Hematopoietic multipotent progenitor cell treated with erythropoietin and hydrocortisone succinate and interleukin-3 and kit ligand, for 8 days (in vitro differentiated cells): ENCODE measurements around the gene RPTOR.

Source experiments
- DNase-seq: peaks from one replicate; pipeline ENCODE4 v3.0.0-alpha.2; 2015

The RPTOR gene

DNA sequence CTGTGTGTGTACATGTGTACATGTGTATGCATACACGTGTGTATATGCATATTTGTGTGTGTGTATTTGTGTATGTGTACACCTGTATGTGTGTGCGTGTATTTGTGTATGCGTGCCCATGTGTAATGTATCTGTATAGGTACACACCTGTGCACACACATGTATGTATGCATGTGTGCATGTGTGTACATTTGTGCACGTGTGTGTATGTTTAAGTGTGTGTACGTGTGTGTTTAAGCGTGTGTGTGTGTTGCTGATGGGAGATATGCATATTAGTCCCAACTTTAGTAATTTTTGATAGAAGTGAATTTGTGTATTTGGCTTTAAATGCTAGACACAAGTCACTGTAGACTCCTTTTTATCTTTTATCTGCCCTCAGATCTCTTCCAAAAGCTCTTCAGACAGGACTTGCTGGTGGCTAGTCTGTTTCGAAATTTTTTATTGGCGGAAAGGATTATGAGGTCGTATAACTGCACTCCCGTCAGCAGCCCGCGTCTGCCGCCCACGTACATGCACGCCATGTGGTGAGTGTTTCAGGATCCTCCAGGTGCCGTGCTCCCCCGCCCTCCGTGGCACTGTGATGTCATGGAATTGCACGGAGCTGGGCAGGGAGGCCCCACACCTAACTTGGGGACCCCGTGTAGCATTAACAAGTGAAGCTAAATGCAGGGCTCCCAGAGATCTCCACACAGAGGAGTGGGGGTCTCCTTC, 278.2 kb downstream of the RPTOR start:
- DNase-seq, result no peak

DNA sequence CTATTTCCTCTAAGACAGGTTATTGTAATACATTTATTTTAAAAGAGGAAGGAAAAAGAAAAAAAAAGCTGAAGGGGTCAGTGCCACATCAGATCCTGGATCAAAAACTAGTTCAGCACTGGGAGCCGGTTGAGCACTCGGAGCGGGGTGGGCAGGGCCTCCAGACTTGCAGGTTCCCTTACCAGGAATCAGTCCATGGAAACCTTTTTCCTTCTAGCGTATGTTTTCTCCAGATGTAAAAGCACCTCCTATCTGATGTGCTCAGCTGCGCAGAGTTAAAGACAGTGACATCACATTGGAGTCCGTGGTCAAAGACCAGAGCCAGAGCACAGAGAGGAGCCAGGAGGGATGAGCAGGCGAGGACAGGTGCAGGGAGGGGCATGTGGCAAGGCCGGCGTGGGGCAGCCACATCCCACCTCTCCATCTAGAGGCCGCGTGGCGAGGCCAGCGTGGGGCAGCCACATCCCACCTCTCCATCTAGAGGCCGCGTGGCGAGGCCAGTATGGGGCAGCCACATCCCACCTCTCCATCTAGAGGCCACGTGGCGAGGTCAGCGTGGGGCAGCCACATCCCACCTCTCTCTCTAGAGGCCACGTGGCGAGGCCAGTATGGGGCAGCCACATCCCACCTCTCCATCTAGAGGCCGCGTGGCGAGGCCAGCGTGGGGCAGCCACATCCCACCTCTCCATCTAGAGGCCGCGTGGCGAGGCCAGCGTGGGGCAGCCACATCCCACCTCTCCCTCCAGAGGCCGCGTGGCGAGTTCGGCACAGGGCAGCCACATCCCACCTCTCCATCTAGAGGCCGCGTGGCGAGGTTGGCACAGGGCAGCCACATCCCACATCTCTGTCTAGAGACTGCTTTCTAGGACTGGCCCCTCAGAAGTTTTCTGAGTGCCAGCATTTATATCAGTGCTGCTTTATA, 280.2 kb downstream of the RPTOR start:
- DNase-seq, result no peak

DNA sequence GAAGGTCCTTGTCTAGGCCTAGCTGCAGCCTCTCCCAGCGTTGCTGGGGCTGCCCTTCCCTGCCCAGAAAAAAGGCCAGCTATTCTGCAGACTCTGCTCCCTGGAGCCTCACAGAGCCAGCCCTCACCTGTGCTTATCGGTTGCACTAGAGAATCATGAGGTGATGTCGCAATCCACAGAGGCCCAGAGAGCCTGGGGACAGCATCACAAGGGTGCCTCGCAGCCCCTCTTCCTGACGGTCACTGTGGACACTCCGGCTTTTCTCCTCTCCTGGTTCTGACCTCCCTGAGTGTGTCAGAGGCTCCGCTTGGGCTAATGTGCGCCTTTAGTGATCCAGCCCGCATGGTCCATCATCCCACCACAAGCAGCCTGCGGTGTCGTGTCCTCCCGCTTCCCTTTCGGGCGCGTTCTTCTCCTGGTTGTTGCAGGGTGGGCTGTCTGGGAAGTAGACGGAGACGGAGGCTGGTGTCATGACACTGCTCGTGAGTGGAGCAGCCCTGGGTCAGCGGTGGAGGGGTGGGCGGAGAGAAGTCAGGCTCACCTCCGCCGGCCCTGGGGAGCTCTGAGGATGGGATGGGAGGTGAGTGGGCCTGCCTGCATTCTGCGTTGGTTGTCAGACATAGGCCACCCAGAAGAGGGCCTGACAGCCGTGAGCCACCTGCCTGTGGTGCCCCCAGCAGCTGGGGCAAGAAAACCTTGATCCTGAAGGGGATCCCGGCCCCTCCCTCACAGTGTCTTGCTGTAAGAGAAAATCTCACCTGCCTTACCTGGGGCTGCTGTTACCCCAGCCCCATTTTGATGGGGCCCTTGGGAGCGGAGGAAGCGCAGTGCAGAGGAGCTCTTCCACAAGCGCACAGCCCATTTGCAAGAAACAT, 281.1 kb downstream of the RPTOR start:
- DNase-seq, result no peak

DNA sequence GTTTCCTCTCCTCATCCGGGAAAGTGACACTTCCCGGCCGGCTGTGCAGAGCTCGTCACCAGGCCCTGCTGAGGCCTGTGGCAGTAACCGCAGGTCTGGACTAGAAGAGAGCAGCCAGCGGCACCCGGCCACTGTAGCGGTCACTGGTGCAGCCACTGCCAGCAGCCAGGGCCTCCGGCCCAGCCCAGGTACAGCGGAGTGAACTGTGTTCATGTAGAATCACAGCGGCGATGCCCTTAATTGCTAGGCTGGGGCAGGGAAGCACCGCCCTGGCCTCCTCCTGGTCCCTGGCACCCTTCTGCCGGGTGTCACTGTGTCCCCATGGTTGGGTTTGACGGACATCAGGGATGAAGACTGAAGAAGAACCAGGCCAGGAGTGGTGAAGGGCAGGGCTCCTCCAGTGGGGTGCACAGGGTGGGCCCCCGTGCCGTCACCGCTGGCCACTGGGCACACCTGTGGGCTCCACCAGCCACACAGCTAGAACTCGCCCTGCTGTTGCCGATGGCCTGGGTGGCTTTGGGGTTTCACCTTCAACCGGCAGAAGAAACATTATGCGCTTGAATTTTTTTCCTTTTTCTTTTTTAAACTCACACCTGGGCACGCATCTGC, 281.8 kb downstream of the RPTOR start:
- no peak for DNase-seq

DNA sequence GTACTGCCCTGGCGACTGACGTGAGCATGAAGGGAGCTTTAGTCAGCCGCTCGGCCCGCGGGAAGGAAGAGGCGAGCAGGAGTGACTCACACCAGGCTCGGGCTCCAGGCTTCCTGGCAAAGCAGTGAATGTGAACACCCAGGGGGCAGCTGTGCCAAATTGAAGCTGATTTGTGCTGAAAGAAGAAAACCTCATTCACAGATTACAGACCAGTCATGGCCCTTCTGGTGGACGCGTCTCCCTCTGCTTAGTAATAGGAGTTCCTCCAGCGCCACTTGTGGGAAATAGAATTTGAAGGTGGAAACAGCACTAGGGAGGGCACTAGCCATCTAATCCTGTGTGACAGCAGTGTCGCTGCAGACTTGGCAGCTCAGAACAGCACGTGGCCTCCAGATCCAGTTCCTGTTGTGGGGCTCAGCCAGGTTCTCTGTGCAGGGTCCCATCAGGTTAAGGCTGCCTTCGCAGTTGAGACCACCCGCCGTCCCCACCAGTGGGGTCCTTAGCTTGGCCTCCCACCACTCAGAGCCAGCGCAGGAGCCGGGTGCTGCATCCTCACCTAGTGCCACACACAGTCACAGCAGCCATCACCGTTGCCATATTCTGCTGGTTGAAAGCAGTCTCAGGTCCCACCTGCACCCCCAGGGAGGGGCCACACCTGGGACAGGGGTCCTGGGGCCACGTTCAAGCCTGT, 282.5 kb downstream of the RPTOR start:
- no peak for DNase-seq

DNA sequence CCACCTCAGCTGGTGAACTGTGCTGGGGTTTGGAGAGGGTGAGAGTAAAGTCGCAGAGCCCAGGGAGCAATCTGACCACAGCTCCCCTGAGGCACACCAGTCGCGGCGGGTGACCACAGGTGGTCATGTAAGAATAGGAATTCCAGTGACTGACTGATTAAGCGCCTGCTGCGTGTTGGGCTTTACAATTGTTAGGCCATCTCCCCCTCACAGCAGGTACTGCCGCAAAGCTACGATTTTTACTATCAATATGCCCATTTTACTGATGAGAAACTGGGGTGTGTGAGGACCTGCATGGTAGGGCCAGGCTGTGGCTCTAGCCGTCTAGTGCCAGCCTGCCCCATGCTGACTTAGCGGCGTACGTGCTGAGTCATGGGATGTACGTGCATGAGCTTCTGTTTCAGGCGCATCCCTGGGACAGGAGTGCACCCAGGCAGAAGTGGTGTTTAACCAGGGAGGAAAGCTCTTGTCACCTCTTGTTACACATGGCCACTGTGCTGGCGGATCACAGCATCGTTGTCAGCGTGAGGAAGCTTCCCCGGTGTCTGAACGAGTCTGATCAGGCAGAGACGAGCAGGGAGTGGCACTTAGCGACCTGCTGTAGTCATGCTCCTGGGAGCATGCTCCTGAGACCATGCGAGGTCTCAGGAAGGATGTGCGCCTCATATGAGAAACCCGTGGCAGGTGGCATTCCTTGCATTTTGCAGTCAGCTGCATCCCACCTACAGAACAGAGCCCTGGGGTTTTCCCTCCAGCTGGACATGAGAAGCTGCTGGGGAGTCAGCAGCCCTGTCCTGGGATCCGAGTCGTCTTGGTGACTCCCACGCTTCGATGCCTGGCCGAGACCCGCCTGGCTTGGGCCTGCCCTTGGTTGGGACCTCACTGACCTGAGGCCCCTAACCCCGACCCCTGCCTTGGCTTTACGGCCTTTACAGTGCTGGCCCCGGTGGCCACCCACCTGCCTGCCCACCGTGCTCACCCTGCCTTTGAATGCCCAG, 283.3 kb downstream of the RPTOR start:
- no peak for DNase-seq

DNA sequence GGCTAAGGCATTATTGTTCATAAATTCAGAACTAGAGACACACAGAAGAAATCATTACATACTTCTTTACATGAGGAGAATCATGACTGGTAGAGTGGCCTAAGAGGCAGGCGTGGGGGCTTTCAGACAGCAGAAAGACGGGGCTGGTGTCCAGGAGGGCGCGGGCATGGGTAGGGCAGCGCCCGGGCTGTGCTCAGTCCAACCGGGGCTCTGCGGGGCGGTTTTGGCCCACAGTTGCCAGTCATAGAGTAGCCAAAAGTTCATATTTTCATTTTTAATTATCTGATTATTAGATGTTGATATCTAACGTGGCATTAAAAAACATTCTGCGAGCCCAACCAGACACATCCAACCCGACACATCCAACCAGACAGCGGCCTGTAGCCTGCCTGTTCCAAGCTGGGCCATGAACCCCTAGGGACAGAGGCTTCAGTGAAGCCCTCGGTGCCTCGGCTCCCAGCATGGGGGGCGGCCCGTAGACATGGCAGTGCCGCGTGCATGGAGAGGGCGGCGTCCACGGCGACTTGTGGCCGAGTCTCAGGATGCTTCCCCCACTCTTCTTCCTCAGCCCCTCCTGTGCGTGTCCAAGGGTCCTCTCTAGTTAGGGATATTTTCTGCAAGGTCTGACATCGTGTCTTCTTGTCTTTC, 284.7 kb downstream of the RPTOR start:
- no peak for DNase-seq

DNA sequence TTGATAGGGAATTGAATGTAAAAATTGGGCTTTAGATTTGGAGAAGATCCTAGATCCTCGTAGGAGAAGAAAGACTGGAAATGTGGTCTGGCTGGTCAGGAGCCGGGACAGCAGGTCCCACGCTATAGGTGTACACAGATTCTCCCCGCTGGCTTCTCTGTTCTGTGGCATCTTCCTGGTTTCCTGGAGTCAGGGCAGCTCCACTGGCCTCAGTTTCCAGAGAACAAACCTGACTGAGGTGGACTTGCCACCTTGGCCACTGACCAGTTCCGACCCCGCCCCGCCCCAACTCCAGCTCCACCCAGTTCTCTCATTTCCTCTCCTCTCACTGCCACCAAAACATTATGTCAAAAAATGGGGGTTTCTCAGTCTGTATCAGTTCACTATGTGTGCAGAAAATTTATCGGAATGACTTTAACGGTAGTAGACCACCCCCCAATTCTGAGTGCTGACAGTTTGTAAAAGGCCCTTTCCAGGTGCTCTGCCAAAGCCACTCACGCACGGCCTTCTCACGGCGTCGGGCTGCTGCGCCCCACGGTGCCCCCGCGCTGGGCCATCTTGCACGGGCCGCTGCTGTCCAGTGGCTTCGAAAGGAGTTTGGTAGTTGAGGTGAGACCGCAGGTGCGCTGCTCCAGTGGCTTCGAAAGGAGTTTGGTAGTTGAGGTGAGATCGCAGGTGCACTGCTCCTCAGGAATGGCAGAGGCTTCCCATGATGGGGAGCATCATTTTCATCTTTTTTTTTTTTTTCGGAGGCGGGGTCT, 285.6 kb downstream of the RPTOR start:
- DNase-seq, result no peak

DNA sequence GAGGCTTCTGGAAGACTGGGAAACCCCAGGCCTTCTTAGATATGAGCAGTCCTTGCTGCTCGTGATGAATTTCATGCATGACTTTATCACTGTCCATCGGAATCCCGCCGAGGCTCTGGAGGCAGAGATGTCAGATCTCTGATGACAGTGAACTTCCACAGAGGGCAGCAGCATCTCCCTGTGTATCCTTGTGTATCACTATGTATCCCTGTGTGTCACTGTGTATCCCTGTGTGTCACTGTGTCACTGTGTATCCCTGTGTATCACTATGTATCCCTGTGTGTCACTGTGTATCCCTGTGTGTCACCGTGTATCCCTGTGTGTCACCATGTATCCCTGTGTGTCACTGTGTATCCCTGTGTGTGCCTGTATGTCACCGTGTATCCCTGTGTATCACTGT, 286.9 kb downstream of the RPTOR start:
- no peak for DNase-seq

DNA sequence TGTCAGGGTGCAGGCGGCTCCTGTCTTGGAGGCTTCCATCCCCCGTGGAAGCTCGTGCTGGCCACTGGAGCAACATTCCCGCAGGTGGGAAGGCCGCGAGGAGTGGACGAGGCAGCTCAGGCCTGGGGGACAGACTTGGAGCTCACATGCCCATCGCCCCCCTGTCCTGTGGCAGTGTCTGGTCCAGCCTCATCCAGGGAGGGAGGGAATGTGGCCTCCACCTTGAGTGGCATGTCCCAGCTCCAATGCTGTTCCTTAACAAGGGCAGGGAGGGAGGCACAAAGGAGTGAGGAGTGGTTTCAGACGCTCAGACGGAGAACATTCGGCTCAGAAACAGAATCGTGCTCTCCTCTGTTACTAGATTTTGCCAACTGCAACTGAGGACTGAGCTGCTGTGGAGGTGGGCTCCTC, 287.6 kb downstream of the RPTOR start:
- DNase-seq, result no peak

DNA sequence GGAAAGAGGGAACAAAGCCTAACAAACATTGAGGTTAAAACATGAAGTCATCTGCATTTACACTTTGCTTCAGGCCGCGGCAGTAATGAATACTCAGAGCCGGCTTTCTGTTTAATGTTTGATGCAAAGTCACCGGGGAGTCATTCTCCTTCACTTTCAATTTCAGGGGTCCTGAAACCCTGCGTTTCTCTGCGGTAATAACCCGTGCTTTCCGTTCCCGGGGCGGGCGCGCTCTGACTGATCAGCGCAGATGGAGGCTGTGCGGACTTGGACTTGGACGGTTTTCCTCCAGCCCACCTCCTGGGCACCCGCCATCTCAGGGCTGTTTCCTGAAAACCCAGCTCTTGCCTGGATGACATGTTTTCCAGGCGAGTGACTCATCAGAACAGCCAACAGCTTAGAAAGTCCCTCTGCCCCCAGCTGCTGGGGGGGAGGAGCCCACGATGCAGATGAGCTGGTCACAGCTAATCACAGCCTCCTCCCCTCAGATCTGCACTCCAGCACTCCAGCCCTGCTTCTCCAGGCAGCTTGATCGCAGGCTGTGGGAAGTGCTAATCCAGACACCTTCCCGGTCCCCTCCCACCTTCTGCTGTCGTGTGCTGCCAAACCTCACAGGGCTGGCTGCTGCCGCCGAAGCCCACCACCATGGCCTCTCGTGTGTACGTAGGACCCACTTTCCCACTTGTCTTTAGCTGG, 288.4 kb downstream of the RPTOR start:
- DNase-seq, result peak; percentile 78

DNA sequence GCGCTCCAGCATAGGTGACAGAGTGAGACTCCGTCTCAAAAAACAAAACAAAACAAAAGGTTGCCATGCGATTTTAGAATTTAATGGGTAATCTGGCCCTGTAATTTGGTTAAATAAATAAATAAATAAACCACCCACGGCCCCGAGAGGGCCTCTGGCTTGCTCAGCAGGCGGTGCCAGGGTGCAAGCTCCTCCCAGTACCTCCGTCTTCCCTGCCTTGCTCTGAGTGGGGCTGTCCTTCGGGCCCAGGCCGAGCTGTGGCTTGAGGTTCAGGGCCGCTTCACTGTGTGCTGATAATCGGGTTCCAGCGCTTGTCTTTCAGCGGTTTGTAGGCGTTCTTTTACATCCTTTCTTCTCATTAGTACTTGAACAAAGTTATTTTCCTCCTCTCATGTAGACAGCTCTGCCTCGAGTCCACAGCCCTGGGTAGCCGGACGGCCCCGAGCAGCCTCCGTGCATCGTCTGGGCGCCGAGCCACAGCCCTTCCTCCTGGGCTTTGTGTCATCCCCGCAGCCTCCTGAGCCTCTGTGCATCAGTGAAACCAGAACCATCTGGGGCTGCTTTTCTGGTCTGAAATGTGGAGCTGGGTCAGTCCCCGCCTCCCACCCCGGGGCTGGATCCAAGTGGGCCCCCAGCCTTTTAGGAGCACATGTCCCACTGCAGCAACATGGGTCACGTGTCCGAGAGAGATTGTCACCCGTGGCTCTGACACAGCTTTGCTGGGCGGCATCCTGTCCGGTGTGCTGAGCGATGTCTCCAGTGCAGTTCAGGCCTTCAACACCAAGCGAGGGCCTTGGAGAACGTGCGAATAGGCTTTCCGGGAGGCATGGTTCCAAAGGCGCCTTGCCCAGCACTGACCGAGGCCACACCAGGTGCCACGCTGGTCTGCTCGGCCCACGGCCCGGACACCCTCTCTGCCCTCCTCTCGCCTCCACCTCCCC, 289.6 kb downstream of the RPTOR start:
- DNase-seq, result no peak

DNA sequence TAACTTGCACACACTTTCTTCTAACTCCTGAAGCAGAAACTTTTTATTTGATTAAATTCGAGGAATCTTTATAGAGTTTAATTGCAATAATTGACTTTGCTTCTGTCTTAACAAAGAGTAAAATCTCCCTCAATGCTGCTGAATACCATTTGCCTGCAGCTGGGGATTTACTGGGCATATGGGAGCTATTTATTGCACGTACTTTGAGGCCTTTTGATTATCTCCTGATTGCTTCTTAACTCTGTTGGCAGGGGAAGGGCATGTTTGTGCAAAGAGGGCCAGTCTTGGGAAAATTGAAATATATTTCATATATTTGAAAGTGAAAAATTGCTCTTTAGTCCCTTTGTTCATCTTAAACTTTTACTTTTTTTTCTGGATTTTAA, 290.2 kb downstream of the RPTOR start:
- DNase-seq, result no peak

DNA sequence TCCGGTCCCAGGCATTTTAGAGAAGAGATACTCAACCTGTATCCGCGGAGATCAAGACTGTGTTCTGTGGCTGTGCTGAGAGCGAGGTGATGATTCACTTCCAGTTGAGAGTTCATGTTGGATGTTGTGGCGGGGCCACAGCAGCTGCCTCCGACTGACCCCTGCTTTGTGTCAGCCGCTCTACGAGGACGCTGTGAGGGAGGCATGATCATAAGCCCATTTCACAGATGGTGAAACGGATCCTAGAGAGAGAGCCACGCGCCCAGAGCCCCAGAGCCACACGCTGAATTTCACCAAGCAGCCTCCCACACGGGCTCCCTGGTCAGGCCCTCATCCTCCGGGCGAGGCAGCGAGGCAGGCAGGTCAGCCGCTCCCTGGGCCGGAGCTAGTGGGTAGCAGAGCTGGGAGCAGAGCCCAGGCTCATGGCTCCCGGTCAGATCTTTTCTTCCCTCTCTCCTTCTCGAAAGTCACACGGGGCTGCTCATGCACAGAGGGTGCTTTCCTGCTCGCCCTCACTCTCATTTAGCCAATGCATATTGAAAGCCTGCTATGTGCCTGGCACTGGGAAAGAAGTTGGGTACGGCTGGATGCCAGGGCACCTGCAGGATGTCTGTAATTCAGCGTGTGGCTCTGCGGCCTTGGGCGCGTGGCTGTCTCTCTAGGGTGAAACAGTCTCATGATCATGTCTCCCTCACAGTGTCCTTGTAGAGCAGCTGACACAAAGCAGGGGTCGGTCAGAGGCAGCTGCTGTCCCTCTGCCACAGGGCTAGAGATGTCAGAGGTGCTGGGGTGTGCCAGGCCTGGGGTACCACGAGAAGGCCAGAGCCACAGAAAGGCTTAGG, 291.4 kb downstream of the RPTOR start:
- no peak for DNase-seq

DNA sequence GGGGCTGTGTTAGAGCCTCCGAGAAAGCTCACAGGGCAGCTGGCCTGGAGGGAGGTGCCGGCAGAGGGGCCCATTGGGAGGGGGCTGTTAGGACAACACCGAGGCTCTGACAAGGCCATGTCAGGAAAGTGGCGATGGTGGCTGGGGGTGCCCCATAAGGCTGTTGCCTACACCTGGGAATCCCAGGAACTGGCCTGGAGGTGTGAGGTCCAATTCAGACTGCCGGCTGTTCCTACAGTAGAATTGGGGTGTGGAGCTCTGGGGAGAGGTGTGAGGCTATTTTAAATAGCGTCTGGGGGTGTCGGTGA, 292.0 kb downstream of the RPTOR start:
- no peak for DNase-seq

DNA sequence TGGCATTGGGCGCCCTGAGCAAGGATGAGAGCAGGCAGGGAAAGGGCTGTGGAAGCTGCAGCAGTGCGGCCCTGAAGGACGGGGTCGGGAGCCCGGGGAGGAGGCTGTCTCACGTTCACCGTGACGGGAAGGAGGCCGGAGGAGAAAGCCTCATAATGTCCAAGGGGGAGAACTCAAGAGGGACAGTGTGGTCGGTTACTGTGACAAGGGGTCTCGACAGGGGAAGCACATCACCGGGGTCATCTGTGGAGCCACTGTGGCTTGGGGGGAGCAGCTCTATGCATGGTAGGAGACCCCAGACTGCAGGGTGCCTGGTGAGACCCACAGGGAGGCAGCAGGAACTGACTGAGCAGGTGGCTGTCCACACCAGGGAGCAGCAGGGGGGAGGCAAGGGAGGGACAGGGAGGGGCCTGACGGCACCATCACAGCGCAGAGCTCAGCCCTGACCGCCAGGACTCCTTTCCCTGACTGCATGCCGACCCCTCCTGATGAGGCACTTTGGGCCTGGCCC, 292.4 kb downstream of the RPTOR start:
- no peak for DNase-seq

DNA sequence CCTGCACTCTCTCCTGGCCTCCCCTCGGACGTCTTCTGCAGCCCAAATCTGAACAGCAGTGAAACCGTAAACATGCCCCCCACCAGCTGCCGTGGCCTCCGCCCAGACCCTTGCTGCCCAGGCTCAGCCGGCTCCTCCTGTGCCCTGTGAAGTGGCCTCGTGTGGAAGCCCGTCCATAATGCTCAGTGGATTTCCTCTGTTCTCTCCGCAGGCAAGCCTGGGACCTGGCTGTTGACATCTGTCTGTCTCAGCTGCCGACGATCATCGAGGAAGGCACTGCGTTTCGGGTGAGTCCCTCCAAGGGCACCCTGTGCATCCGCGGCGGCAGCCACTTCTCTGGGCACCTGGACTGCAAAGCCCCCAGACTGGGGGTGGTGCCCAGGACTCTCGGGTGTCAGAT, 293.1 kb downstream of the RPTOR start:
- DNase-seq, result no peak
